GM19239 (cell line): ENCODE data around the gene ADARB2.
"Not testable (repeated sequence)": the region's sequence is repeated elsewhere in the genome, so short reads cannot be mapped to it uniquely, and the experiment has no call there.

Experiments used
- DNase-seq: peaks from one replicate; pipeline ENCODE4 v3.0.0; 2011; ENCODE audit warnings: low spot score; ENCODE audit not compliant: insufficient read length
- FAIRE-seq: peaks from 2 replicates; lab custom pipeline; 2011; peaks lifted over from hg19 to GRCh38; lab: Jason Lieb, UNC

The ADARB2 gene

GRCh38 chr10:1354809-1355710 is 382.3 kb downstream of the ADARB2 start:
- DNase-seq (no peak), FAIRE-seq (no peak)

- DNase-seq, FAIRE-seq: not testable (repeated sequence)
Measured at GRCh38 chr10:1352296-1352695, 385.0 kb downstream of the ADARB2 start.

GRCh38 chr10:1348773-1349050 is 388.6 kb downstream of the ADARB2 start:
- DNase-seq (no peak), FAIRE-seq (no peak)

- DNase-seq (no peak), FAIRE-seq (no peak)
Measured at GRCh38 chr10:1347962-1348772, 389.2 kb downstream of the ADARB2 start.

DNA sequence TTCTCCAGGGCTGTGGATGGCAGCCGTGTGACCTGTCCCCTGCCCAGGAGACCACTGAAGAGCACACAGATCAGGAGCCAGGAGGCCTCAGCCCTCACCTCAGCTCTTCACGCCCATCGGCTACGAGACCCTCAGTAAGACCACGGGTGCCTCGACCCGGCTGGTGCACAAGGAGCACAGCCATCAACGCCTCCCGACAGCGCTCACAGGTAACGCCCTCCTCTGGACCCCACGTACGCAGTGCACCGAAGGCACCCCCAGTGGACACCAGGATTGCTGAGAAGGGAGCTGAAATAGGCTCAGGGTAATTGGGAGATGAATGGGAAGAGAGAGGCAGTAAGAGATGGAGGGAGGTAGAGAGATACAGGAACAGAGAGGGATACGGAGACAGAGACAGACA is 389.8 kb downstream of the ADARB2 start:
- DNase-seq = no peak
- FAIRE-seq = no peak

- DNase-seq (no peak), FAIRE-seq (no peak)
Measured at GRCh38 chr10:1346201-1346600, 391.1 kb downstream of the ADARB2 start.

GRCh38 chr10:1345368-1345767 is 392.0 kb downstream of the ADARB2 start:
- FAIRE-seq = no peak
- no peak for DNase-seq

DNA sequence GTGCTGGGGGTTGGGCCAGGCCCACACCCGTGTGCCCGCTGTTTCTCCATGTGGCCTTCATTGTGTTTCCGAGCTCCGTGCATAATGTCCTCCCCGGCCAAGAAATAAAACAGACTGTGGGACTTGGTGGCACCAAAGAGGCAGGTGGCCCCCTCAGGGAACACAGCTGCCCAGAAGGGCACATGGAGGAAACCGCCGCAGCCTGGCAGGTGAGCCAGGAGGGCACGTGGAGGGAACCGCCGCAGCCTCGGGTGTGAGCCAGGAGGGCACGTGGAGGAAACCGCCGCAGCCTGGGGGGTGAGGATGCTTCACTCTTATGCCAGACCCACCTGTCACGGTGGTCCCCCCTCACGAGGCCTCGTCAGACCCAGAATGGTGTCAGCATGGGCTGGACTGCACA is 392.5 kb downstream of the ADARB2 start:
- DNase-seq (no peak), FAIRE-seq (no peak)

GRCh38 chr10:1344408-1344807 is 392.9 kb downstream of the ADARB2 start:
- FAIRE-seq = no peak
- no peak for DNase-seq

DNA sequence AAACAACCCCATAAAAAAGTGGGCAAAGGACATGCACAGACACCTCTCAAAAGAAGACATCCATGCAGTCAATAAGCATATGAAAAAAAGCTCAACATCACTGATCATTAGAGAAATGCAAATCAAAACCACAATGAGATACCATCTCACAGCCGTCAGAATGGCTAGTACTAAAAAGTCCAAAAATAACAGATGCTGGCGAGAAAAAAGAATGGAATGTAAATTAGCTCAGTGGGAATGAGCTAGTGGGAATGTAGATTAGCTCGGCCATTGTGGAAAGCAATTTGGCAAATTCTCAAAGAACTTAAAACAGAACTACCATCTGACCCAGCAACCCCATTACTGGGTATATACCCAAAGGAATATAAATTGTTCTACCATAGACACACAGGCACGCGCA is 394.1 kb downstream of the ADARB2 start:
- DNase-seq (no peak), FAIRE-seq (no peak)

GRCh38 chr10:1341052-1341451 is 396.3 kb downstream of the ADARB2 start:
- FAIRE-seq, DNase-seq: not testable (repeated sequence)

- FAIRE-seq = no peak
- DNase-seq = no peak
Measured at GRCh38 chr10:1339396-1339795, 397.9 kb downstream of the ADARB2 start.

- FAIRE-seq (no peak), DNase-seq (no peak)
Measured at GRCh38 chr10:1335642-1336041, 401.7 kb downstream of the ADARB2 start.

- no peak for FAIRE-seq
- DNase-seq = no peak
Measured at GRCh38 chr10:1333981-1334380, 403.3 kb downstream of the ADARB2 start.

DNA sequence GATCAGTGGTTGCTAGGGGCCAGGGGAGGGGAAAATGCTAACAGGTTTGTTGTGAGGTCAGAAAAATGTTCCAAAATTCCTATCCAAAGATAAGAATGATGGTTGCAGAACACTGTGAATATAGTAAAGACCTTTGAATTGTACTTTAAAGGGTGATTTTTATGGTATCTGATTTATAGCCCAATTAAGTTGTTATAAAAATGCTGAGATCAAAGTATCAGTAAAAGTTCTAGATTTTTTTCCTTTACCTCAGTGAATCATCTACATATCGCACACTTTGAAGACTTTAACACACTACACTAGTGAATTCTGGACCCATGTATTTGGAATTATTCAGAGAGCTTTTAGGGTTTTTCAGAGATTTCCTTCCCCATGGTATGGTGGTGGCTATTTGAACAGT is 405.8 kb downstream of the ADARB2 start:
- FAIRE-seq (no peak), DNase-seq (no peak)

GRCh38 chr10:1329622-1330021 is 407.7 kb downstream of the ADARB2 start:
- FAIRE-seq = no peak

GRCh38 chr10:1328981-1329614 is 408.2 kb downstream of the ADARB2 start:
- no peak for DNase-seq
- FAIRE-seq = no peak

More at GRCh38 chr10:1329622-1330021, 407.7 kb downstream of the ADARB2 start:
- DNase-seq = no peak

DNA sequence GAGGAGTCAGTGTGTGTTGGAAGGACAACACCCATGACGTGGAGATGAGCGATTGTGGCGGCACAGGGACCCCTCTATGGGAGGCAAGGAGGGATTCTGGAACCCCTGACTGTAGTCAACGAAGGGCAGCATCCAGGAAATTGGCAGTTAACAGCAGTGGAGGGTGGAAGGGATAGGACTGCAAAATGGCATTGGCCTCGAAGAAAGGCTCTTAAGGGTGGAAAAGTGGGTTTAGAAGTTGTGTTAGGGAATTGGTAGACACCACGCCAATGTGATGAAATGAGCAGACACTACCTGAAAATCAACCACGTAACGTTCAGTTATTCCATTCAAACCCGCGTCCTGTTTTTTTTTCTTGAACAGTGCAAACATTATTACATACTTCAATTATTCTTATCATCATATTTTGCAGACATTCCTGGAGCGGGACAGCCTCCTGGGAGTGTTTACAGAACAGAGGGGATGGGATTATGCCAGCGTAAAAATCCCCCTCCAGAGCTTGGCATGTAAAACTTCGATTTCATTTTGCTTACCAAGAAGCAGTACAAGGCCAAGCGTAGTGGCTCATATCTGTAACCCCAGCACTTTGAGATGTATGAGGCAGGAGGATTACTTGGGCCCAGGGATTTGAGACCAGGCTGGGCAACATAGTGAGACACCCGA is 409.0 kb downstream of the ADARB2 start:
- DNase-seq (no peak), FAIRE-seq (no peak)

DNA sequence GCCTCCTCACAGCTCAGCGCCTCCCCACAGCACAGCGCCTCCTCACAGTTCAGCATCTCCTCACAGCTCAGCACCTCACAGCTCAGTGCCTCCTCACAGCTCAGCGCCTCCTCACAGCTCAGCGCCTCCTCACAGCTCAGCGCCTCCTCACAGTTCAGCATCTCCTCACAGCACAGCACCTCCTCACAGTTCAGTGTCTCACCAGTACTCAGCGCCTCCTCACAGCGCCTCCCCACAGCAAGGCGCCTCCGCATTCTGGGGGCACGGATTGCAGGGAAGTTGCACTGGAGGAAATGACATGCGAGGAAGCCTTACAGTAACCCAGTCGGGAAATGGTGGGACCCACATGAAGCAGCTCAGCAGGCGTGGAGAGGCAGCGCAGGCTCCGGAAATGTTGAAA is 409.6 kb downstream of the ADARB2 start:
- FAIRE-seq (no peak), DNase-seq (no peak)

DNA sequence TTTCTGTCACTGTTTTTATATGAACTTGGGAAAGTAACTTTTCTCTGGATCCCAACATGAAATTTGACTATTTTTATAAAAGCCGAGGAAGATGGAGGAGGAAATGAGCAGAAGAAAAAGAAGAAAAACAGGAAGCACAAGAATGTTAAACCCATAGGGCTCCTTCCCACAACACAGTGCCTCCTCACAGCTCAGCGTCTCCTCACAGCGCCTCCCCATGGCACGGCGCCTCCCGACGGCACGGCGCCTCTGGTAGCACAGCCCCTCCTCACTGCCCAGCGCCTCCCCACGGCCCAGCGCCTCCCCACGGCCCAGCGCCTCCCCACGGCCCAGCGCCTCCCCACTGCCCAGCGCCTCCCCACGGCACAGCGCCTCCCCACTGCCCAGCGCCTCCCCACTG is 410.8 kb downstream of the ADARB2 start:
- not testable (repeated sequence) for FAIRE-seq, DNase-seq
